ES-I3 (cell line): ENCODE results near the gene RIPOR2.
"Not testable (repeated sequence)": the region's sequence is repeated elsewhere in the genome, so short reads cannot be mapped to it uniquely, and the experiment has no call there.

Experiments
- H3K36me3 ChIP-seq: 2 replicates; pipeline ENCODE4 v1.6.1; 2013; ENCODE audit warnings: mild to moderate bottlenecking, low read length, control low read depth, moderate library complexity; ENCODE audit not compliant: insufficient read depth
- H3K4me1 ChIP-seq: 2 replicates; pipeline ENCODE4 v1.6.1; 2013; ENCODE audit warnings: mild to moderate bottlenecking, control low read depth, low read length; ENCODE audit not compliant: insufficient read depth
- H3K9ac ChIP-seq: 2 replicates; pipeline ENCODE4 v1.6.1; 2013; ENCODE audit warnings: low read depth, mild to moderate bottlenecking, low read length, moderate library complexity
- H3K9me3 ChIP-seq: 2 replicates; pipeline ENCODE4 v1.6.1; 2013; ENCODE audit warnings: mild to moderate bottlenecking, low read length, moderate library complexity; ENCODE audit not compliant: control insufficient read depth, insufficient read depth

RIPOR2 gene

GRCh38 chr6:24940311-24940917 lies 4.7 kb upstream of the RIPOR2 start:
- H3K36me3 ChIP-seq: no peaks in the 10 kb centered on the region
- 0 out of 2 replicates have a peak, but pooled peaks cover 4% of the 10 kb centered on the region for H3K9me3 ChIP-seq
- peaks cover 10% of the 10 kb centered on the region; the same call in 1 of the 2 replicates for H3K4me1 ChIP-seq
- H3K9ac ChIP-seq: no peak overlapping the region

- Histone ChIP-seq H3K4me1 (peaks cover 28% of the 10 kb centered on the region), H3K36me3 (no peaks in the 10 kb centered on the region), H3K9me3 (no peaks in the 10 kb centered on the region), H3K9ac (no peak overlapping the region)
Observed at GRCh38 chr6:24936641-24937317, 1.0 kb upstream of the RIPOR2 start.

- Histone ChIP-seq H3K4me1 (peaks cover 35% of the 10 kb centered on the region), H3K9ac (no peak overlapping the region), H3K36me3 (no peaks in the 10 kb centered on the region), H3K9me3 (no peaks in the 10 kb centered on the region)
Observed at GRCh38 chr6:24933868-24934401, 1.8 kb downstream of the RIPOR2 start.

- Histone ChIP-seq H3K9me3 (no peaks in the 10 kb centered on the region), H3K9ac (no peak overlapping the region), H3K4me1 (peaks cover 35% of the 10 kb centered on the region), H3K36me3 (no peaks in the 10 kb centered on the region)
Observed at GRCh38 chr6:24933266-24933665, 2.5 kb downstream of the RIPOR2 start.

GRCh38 chr6:24932832-24933231 lies 2.9 kb downstream of the RIPOR2 start:
- no peak overlapping the region for H3K9ac ChIP-seq
- H3K4me1 ChIP-seq: peaks cover 35% of the 10 kb centered on the region
- no peaks in the 10 kb centered on the region for H3K9me3 ChIP-seq
- H3K36me3 ChIP-seq: no peaks in the 10 kb centered on the region

- H3K9me3 ChIP-seq: no peaks in the 10 kb centered on the region
- H3K9ac ChIP-seq: no peak overlapping the region
- H3K36me3 ChIP-seq: no peaks in the 10 kb centered on the region
- H3K4me1 ChIP-seq: peaks cover 35% of the 10 kb centered on the region
Observed at GRCh38 chr6:24931718-24932691, 3.8 kb downstream of the RIPOR2 start.

- no peaks in the 10 kb centered on the region for H3K9me3 ChIP-seq
- no peaks in the 10 kb centered on the region for H3K36me3 ChIP-seq
- H3K9ac ChIP-seq: no peak overlapping the region
- H3K4me1 ChIP-seq: peaks cover 38% of the 10 kb centered on the region
Observed at GRCh38 chr6:24931296-24931695, 4.5 kb downstream of the RIPOR2 start.

GRCh38 chr6:24930431-24930871 lies 5.3 kb downstream of the RIPOR2 start:
- no peaks in the 10 kb centered on the region for H3K36me3 ChIP-seq
- H3K9ac ChIP-seq: no peak overlapping the region
- no peaks in the 10 kb centered on the region for H3K9me3 ChIP-seq
- H3K4me1 ChIP-seq: peaks cover 40% of the 10 kb centered on the region

- Histone ChIP-seq H3K36me3 (no peaks in the 10 kb centered on the region), H3K4me1 (peaks cover 39% of the 10 kb centered on the region), H3K9me3 (no peaks in the 10 kb centered on the region), H3K9ac (no peak overlapping the region)
Observed at GRCh38 chr6:24929242-24929641, 6.5 kb downstream of the RIPOR2 start.

- Histone ChIP-seq H3K9me3 (no peaks in the 10 kb centered on the region), H3K4me1 (peaks cover 40% of the 10 kb centered on the region), H3K36me3 (no peaks in the 10 kb centered on the region), H3K9ac (no peak overlapping the region)
Observed at GRCh38 chr6:24927985-24928745, 7.6 kb downstream of the RIPOR2 start.

- Histone ChIP-seq H3K9ac (no peak overlapping the region), H3K9me3 (no peaks in the 10 kb centered on the region), H3K36me3 (no peaks in the 10 kb centered on the region), H3K4me1 (peaks cover 42% of the 10 kb centered on the region)
Observed at GRCh38 chr6:24927277-24927955, 8.3 kb downstream of the RIPOR2 start.

- peaks cover 34% of the 10 kb centered on the region for H3K4me1 ChIP-seq
- not testable (repeated sequence) for H3K9me3 ChIP-seq, H3K36me3 ChIP-seq, H3K9ac ChIP-seq
Observed at GRCh38 chr6:24926647-24927046, 9.1 kb downstream of the RIPOR2 start.

- Histone ChIP-seq H3K9me3 (no peaks in the 10 kb centered on the region), H3K9ac (no peak overlapping the region), H3K4me1 (peaks cover 29% of the 10 kb centered on the region), H3K36me3 (no peaks in the 10 kb centered on the region)
Observed at GRCh38 chr6:24926192-24926591, 9.6 kb downstream of the RIPOR2 start.
